ENCODE results near the gene CDPF1. TPM values are rescaled to one million over a fixed set of nuclear protein-coding genes. Genes with fewer than 3 reads are reported as not detected.

The CDPF1 gene
- polyA plus RNA-seq, 1 experiment, result 12.9 TPM

DNA sequence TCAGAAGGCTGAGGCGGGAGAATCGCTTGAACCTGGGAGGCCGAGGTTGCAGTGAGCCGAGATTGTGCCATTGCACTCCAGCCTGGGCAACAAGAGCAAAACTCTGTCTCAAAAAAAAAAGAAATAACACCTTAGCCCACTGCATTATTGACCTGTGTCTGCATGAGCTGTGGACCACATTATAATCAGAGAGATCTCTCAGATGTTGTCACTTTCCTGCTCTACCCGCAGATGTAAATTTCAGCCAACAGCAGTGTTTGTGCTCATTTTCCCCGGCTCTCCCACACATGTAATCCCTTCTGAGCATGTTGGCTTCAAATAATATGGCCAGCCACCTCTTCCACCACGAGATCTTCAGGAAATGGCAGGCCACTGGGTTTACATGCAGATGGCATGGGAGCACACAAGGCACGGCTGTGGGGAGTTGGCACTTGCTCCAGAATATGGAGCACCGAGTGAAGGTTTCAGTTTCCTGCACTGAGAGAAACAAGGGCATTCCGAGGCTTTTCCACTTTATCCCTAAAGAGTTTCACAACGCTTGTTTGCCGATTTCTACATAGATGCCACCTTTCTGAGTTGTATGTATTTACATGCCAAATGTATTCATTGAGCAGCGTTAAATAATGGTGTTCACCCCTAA, 19.7 kb downstream of the CDPF1 start:
- no peak overlapping the region for H3K4me3 ChIP-seq (ENCODE audit: low read depth, low read length)
- no peak for TF ChIP-seq CTCF (IDR thresholded peaks at IDR 0.05; ENCODE audit: insufficient read depth, low read depth, low read length)
- H3K36me3 ChIP-seq (ENCODE audit: control insufficient read depth, insufficient read depth, low read length), result peaks cover 1% of the 10 kb centered on the region
- CTCF ChIA-PET, result no interaction called here
- H3K27me3 ChIP-seq (ENCODE audit: control insufficient read depth, insufficient read depth, low read length), result no peaks in the 10 kb centered on the region
- no peak for DNase-seq (ENCODE audit: low read depth)
- POLR2A ChIA-PET, result no interaction called here

- H3K27me3 ChIP-seq (ENCODE audit: control insufficient read depth, insufficient read depth, low read length), result no peaks in the 10 kb centered on the region
- peaks cover 4% of the 10 kb centered on the region for H3K36me3 ChIP-seq (ENCODE audit: control insufficient read depth, insufficient read depth, low read length)
- DNase-seq (ENCODE audit: low read depth), result no peak
- no peak for TF ChIP-seq CTCF (IDR thresholded peaks at IDR 0.05; ENCODE audit: insufficient read depth, low read depth, low read length)
- H3K4me3 ChIP-seq (ENCODE audit: low read depth, low read length), result no peak overlapping the region
- ChIA-PET POLR2A (no interaction called here), CTCF (no interaction called here)
Observed at GRCh38 chr22:46229701-46230100, 20.4 kb downstream of the CDPF1 start.

DNA sequence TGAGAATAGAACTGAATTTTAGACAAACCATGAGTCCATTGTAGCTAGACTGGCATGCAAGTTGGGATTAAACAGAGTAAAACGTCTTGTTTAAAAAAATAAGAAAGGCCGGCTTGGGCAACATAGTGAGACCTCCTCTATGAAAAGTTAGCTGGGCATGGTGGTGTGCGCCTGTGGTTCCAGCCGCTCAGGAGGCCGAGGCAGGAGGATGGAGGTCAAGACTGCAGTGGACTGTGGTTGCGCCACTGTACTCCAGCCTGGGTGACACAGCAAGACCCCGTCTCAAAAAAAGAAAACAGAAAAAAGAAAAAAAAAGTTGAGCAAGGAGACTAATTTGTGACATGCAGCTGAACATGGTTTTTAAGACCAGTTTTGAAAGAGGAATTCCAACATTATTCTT, 23.5 kb downstream of the CDPF1 start:
- Histone ChIP-seq H3K27me3 (ENCODE audit: control insufficient read depth, insufficient read depth, low read length) (no peaks in the 10 kb centered on the region), H3K4me3 (ENCODE audit: low read depth, low read length) (no peak overlapping the region), H3K36me3 (ENCODE audit: control insufficient read depth, insufficient read depth, low read length) (peaks cover 8% of the 10 kb centered on the region)
- ChIA-PET POLR2A (no interaction called here), CTCF (interaction anchor here (0.8 kb wide), 1 partner anchor 89 kb away, joined by 3 read pairs; no protein-coding TSS in a partner anchor)
- no peak for TF ChIP-seq CTCF (IDR thresholded peaks at IDR 0.05; ENCODE audit: insufficient read depth, low read depth, low read length)
- DNase-seq (ENCODE audit: low read depth), result no peak

DNA sequence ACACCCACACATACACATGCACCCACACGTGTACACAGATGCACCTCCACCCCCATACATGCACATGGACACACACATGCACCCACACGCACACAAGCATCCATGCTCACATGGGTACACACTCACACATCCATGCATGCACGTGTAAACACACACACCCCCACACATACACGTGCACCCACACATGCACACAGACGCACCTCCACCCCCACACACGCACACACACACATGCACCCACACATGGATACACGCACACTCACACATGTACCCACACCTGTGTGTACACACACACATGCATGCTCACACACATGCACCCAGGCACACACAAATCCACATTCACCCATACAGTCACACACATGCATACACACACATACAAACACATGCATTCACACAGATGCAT, 24.5 kb downstream of the CDPF1 start:
- Histone ChIP-seq H3K4me3 (ENCODE audit: low read depth, low read length) (no peak overlapping the region), H3K36me3 (ENCODE audit: control insufficient read depth, insufficient read depth, low read length) (peaks cover 11% of the 10 kb centered on the region), H3K27me3 (ENCODE audit: control insufficient read depth, insufficient read depth, low read length) (no peaks in the 10 kb centered on the region)
- ChIA-PET CTCF (no interaction called here), POLR2A (no interaction called here)
- TF ChIP-seq CTCF (IDR thresholded peaks at IDR 0.05; ENCODE audit: insufficient read depth, low read depth, low read length), result no peak
- DNase-seq (ENCODE audit: low read depth), result no peak

DNA sequence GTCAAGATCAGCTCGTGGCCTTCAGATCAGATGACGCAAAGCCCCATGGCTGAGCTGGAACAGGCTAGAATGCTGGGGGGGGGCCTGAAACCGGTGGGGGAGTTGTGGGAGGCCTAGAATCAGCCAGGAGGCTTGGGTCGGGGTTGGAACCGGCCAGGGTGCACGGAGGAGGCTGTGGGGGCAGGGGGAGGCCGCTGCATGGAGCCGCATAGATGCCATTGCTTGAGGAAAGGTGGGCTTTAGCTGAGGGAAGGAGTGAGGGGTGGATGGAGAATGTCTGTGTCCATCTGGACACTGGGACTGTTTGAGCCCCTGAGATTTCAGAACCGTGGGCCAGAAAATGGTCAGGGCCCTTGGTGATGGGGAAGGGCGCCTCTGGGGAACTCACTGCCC, 25.2 kb downstream of the CDPF1 start:
- ChIA-PET CTCF (interaction anchor here (0.5 kb wide), 1 partner anchor 88 kb away, joined by 3 read pairs; no protein-coding TSS in a partner anchor), POLR2A (no interaction called here)
- TF ChIP-seq CTCF (IDR thresholded peaks at IDR 0.05; ENCODE audit: insufficient read depth, low read depth, low read length), result no peak
- Histone ChIP-seq H3K36me3 (ENCODE audit: control insufficient read depth, insufficient read depth, low read length) (peaks cover 11% of the 10 kb centered on the region), H3K4me3 (ENCODE audit: low read depth, low read length) (no peak overlapping the region), H3K27me3 (ENCODE audit: control insufficient read depth, insufficient read depth, low read length) (no peaks in the 10 kb centered on the region)
- no peak for DNase-seq (ENCODE audit: low read depth)

Measured in BJ (cell line).